Esophagus squamous epithelium (tissue), 4 donors: Measurements from ENCODE around the gene CCDC187.

Experiments
- CTCF ChIP-seq, 6 experiments: fragments of 450-650 bp in 4 of 6; fragments of 200-600 bp in 2 of 6; sonication (generic) in 2 of 6; IDR thresholded peaks; one replicate each; pipeline ENCODE4 v1.5.1; 2016 to 2019; ENCODE audit warnings: antibody characterized with exemption in 6 of 6, mild to moderate bottlenecking in 4 of 6, moderate library complexity in 4 of 6
- POLR2A ChIP-seq, 4 donors: fragments of 450-650 bp; IDR thresholded peaks; one replicate each; pipeline ENCODE4 v1.6.1; 2017; ENCODE audit warnings: antibody characterized with exemption in 4 of 4, mild to moderate bottlenecking in 4 of 4, moderate library complexity in 3 of 4

- TF ChIP-seq CTCF (IDR thresholded peaks at IDR 0.05), result no peak
- no peak for TF ChIP-seq POLR2A (IDR thresholded peaks at IDR 0.05)
These were observed 54.7 kb downstream of the CCDC187 start for GRCh38 chr9:136248951-136249876.
